IPS-11a (cell line): ENCODE data around the gene NKIRAS2.

Experiments used
- H3K4me3 ChIP-seq: one replicate; pipeline ENCODE4 v1.5.1; 2013; ENCODE audit warnings: low read depth, low read length, control low read depth

The NKIRAS2 gene

DNA sequence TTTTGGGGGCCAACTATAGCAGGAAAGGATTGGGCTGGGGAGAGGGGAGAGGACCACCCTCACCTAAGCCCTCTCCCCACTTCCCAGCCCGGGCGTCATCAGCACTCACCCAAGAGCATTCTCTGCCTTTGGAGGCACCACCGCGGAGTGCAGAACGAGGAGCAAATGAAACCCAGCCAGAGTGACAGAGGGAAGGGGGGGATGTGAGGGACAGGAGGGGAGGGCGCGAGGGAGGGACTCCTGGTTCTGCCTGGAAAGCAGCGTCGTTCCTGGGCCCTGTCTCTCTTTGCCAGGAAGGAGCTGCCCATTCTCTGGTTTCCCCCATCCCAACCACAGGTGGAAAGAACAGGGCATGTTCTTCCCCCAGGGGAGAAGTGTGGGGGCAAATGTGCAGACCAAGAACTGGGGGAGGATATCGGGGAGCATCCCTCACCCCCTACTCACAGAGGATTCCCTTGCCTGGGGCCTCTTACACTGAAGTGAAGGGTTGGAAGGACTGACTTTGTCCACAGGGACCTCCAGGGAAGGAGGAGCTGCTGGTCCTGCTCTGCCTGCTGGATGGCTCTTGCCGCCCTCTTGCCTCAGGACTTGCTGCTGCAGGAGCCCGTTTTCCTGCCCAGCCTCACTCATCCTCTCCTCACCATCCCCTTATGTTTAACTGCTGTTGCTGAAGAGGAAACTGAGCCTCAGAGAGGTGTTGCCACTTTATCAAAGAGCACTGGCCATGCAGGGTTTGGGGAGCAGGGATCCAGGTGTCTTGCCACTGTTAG is 34.0 kb downstream of the NKIRAS2 start:
- H3K4me3 ChIP-seq = no peak overlapping the region

DNA sequence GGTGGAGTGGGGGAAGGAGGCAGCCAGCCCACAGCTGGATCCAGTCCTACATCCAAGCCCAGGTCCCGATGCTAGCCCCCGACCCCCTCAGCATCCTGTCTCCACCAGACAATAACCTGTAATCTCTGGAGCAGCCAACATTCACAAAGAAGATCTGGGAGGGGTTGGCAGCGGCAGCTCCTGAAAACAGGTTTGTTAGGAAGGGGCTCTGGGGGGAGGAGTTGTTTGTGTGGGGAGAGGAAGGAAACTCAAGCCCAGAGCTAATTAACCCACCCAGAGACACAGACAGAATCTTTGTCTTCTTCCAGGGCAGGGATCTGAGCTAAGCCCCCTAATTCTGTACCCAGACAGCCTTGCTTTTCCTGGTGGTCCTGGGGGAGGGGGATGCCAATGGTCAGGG is 35.1 kb downstream of the NKIRAS2 start:
- H3K4me3 ChIP-seq = no peak overlapping the region

DNA sequence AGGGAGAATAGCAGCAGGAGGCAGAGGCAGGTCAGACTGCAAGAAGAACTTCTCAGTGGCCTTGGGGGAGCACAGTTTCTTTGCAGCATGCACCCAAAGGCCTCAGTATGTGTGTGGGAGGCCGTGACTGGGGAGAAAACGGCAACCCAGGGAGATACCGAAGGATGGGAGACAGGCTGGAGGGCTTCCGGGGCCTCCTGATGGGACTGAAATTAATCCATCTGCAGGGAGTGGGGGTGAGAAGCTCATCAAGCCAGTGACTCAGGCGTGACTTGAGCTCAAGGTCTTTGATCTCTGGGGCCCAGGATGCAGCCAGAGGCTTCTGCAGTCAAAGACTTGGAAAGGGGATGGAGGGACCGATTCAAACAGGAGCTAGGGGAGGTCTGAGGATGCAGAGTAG is 35.6 kb downstream of the NKIRAS2 start:
- H3K4me3 ChIP-seq = no peak overlapping the region

DNA sequence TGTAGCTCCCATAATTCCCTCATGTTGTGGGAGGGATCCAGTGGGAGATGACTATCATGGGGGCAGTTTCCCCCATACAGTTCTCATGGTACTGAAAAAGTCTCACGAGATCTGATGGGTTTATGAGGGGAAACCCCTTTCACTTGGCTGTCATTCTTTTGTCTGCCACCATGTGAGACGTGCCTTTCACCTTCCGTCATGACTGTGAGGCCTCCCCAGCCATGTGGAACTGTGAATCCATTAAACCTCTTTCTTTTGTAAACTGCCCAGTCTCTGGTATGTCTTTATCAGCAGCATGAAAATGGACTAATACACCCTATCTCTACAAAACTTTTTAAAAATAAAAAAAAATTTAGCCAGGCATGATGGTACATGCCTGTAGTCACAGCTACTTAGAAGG is 36.7 kb downstream of the NKIRAS2 start:
- no peak overlapping the region for H3K4me3 ChIP-seq

DNA sequence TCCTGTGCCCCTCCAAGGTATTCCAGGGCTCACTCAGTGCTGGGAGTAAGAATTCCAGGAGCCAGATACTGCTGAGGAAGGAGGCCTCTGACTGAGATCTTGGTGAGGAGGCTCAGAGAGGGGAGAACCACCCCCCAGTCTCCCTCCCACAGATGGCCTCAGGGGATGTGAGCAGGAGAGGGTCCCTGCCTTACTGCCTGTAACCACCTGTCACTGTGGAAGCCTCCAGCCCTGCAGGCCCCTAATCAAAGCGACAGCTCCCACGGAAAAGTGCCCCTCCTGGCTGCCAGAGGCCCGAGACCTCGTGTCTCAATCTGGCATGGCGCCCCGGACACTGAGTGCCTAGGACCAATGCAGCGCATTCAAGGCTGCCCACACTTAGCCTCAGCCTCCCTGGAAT is 38.2 kb downstream of the NKIRAS2 start:
- H3K4me3 ChIP-seq = no peak overlapping the region

DNA sequence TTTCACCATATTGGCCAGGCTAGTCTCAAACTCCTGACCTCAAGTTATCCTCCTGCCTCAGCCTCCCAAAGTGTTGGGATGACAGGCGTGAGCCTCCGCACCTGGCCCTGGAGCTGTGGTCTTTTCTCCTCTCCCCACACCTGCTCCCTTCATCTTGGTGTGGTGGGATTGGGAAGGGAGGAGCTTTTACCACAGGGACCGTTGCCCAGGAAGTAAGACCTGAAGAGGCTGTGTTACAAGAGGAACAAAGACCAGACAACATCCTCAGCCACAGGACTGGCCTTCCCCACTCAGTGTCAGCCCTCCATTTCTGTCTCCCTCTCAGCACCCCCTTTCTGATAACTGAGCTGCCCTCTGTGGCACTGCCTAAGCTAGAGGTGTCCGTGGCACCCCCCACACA is 39.9 kb downstream of the NKIRAS2 start:
- no peak overlapping the region for H3K4me3 ChIP-seq

DNA sequence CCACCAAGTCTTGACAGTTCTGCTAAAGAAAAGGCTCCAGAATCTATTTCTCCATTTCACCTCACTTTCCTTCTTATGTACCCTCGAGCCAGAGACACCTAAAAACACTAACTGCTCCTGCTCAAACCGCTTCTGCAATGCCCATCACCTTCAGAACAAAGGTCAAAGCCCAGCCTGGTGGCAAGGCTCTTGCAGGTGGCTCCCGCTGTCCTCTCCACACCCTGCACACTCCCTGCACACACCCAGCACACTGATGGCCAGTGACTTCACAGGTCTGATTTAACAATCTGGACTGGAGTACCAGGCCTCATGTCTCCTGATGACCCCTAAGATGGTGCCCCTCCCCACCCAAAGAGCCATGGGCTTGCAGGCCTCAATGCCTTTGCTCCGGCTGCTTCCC is 40.3 kb downstream of the NKIRAS2 start:
- H3K4me3 ChIP-seq = no peak overlapping the region

DNA sequence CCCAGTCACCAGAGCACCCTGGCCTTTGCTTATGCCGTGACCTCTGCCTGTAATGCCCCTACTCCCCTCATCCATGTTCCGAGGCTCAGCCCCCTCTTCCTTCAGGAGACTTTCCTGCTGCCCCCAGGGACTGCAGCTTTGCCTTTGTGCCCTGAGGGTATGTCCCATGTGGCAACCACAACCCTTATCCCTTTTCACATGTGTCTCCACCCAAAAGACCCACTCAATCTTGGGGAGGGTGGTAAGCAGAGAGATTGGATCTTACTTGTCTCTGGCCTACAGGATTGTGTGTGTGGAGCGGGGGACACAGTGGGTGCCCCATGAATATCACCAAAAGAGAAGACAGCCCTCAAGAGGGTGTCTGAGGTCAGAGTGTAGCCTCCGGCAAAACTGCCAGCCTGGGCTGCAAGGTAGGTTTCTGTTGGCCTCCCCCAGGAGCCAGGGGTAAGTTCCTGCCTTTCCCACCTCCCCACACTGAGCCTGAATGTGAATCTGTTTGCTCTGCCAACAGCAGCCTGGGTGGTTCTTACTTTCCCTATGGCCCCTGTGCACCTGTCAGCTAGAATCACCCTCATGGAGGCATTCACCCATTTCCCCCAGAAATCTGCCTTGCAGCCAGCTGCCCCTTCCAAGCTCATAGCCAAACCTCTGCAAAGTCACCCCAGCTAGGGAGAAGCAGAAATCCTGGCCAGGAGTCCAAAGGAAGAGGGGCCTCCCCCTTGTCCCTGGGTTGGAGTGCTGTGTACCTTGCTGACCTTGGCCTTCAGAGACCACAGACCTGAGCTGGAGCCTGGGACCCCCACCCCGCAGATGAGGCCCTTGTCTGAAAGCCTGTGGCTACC is 42.0 kb downstream of the NKIRAS2 start:
- H3K4me3 ChIP-seq = no peak overlapping the region

DNA sequence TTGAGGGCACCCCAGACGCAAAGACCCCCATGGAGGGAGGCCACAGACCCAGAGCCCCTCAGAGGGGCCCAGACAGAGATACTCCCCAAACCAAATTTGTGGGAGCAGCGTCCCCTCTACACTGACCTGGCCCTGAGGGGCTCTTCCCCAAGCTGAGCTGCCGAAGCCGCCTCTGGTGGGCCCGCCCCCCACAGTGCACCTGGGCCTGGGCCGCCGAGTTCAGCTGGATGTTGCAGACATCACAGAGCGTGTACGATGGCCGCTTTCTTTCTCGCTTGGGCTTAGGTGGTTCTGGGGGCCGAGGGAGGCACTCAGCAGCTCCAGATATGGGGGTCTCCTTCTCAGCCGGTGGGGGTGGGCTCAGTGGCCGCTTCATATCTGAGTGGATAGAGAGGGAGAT is 42.8 kb downstream of the NKIRAS2 start:
- H3K4me3 ChIP-seq = no peak overlapping the region

DNA sequence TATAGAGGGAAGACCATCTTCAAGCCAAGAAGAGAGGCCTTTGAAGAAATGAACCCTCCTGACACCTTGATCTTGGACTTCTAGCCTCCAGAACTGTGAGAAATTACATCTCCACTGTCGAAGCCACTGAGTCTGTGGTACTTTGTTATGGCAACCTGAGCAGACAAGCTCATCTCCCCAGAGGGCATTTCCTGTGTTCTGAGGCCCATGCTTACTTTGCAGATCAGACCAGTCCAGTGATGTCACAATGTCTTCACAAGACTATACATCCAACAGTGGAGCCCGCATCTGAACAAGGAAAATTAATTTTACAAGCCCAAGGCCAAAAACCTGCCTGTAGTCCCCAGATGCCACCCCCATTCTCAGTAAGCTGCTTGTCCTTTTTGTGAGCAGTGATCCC is 45.3 kb downstream of the NKIRAS2 start:
- no peak overlapping the region for H3K4me3 ChIP-seq

DNA sequence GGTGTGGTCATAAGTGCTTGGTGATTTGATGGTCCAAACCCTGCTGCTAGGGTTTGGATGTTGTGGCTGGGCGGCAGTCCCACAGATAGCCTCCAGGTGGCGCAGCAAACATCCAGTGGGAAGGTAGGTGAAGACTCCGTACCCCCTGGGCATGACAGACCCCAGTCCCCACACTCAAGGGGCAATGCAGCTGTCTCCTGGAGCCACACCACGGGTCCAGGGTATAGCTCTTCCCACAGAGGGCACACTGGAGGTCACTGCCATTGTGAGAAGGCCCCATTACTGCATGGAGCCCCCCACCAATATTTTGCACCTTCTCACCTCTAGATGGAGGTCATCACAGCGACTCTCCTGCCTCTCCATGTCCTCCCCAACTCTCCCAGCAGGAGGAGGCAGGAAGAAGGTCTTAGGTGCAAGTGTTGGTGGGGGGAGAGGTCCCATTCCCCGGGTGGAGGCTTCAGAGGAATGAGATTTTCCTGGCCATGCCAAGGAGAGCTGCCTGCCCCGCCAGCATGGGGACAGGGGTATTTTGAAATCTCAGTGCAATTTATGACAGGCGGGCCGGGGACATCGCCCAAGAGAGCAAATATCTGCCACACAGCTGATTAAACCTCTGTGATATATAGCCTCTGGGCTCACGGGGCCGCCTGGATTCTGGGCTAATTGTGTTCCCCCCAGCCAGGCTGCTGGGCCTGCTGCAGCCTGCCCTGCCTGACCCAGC is 47.6 kb downstream of the NKIRAS2 start:
- H3K4me3 ChIP-seq = no peak overlapping the region

DNA sequence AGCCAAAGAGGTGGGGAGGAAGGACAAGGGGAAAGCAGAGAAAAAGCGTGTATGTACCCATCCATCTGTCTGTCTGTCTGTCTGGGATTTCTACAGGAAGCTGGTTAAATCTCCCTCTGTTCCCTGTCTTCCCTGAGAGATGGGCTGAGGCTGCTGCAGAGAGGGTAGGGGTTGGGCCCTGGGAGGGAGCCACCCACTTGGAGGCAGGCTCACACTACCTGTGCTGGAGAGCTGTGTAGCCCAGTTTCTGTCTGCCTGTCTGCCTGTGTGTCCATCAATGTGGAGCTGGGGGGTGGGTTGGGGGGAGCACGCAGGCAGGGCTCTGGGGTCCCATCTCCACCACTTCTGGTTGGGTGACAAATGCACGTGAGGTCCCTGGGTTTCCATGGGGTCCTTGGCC is 49.1 kb downstream of the NKIRAS2 start:
- H3K4me3 ChIP-seq = no peak overlapping the region

DNA sequence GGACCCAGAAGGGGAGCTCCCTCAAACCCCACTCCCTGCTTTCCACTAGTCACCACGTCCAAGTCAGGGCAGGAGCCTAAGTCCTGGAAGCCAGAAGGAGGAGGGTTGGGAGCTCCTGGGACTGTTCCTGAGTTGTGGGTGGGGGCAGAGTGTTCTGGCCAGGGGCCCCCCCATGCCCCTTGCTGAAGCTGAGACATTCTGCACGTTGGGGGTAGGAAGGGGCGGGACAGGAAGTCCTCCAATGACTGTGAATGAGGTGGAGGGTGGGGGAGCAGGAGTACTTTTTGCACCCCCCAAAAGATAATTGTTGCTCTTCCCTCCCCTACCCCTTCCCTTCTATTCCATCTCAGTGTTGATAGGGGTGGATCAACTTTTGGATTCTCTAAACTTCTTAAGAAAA is 51.9 kb downstream of the NKIRAS2 start:
- peak overlapping the region; percentile 43 for H3K4me3 ChIP-seq

DNA sequence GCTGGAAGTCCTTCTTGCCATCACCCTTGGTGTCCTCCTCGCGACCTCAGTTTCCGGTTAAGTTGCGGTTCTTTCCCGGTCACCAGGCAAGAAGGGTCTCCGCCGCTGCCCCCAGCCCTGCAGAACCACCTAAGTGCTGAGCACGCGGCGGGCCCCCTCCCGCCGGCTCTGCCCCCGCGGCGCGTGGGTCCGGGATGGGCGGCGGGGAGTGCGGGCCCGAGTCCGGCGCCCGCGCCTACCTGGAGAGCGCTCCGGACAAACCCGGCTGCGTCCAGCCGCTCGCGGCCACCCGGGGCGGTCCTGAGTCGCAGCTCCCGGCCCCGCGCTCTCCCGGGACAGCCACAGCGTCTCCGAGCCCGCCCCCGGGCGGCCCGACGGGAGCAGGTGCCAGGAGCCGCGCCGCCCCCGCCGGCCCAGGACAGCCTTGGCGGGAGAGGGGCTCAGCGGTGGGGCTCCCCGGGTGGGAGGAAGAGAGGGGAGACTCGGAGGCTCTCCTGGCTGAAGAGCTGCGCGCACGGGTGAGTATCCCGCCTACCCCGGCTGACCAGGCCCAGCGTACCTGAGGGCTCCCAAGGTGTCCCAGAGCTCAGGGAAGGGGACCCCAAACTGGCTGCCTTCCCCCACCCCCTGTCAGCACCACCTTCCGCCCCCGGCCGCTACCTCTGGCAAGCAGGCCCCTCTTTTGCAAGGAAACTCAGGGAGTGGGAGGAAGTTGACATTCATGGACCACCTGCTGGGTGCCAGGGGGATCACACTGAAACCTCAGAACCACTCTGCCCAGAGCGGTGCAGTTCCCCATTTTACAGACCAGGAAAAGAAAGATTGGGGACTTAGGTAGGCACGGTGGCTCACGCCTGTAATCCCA is 52.7 kb downstream of the NKIRAS2 start:
- H3K4me3 ChIP-seq = peak overlapping the region; percentile 43
